SK-N-SH (cell line): ENCODE data around the gene CHKB.

Source experiments
- CTCF ChIP-seq: fragments of 200-600 bp; sonication (generic); IDR thresholded peaks from 2 replicates; pipeline ENCODE4 v1.6.1; 2017; ENCODE audit warnings: antibody characterized with exemption, mild to moderate bottlenecking, moderate library complexity
- EP300 ChIP-seq, 2 experiments: IDR thresholded peaks; 2 replicates each; pipeline versions ENCODE4 v1.4.0 to v1.6.1; 2012; ENCODE audit warnings: borderline replicate concordance in 1 of 2, low read depth in 1 of 2, low read length in 1 of 2
- EZH2phosphoT487 ChIP-seq: fragments of 200-600 bp; sonication (generic); IDR thresholded peaks from 2 replicates; pipeline ENCODE4 v1.6.1; 2017; ENCODE audit warnings: low read depth, mixed run types, mild to moderate bottlenecking, antibody characterized with exemption, moderate library complexity, borderline replicate concordance
- JUND ChIP-seq: IDR thresholded peaks from 2 replicates; pipeline ENCODE4 v1.4.0; 2012
- MAX ChIP-seq: IDR thresholded peaks from 2 replicates; pipeline ENCODE4 v1.4.0; 2012; ENCODE audit warnings: low read depth
- POLR2AphosphoS5 ChIP-seq: IDR thresholded peaks from 2 replicates; pipeline ENCODE4 v1.6.1; 2012; ENCODE audit warnings: low read depth, low read length
- RAD21 ChIP-seq: IDR thresholded peaks from 2 replicates; pipeline ENCODE4 v1.6.1; 2012; ENCODE audit warnings: mild to moderate bottlenecking, low read length
- REST ChIP-seq: IDR thresholded peaks from 2 replicates; pipeline ENCODE4 v1.6.1; 2012; ENCODE audit warnings: mild to moderate bottlenecking, low read depth, low read length, moderate library complexity
- RFX5 ChIP-seq: IDR thresholded peaks from 2 replicates; pipeline ENCODE4 v1.6.1; 2012; ENCODE audit warnings: mild to moderate bottlenecking, improper control_type of control experiment, low read length
- RXRA ChIP-seq: IDR thresholded peaks from 2 replicates; pipeline ENCODE4 v1.4.0; 2012; ENCODE audit warnings: low read depth, mild to moderate bottlenecking, borderline replicate concordance
- SMC3 ChIP-seq: IDR thresholded peaks from 2 replicates; pipeline ENCODE4 v1.6.1; 2012; ENCODE audit warnings: low read depth, low read length, improper control_type of control experiment
- TCF12 ChIP-seq: IDR thresholded peaks from 2 replicates; pipeline ENCODE4 v1.4.0; 2012
- USF1 ChIP-seq: IDR thresholded peaks from 2 replicates; pipeline ENCODE4 v1.4.0; 2012; ENCODE audit warnings: low read depth, borderline replicate concordance

- TF ChIP-seq POLR2AphosphoS5 (no peak), CTCF (no peak), EP300 (IDR thresholded peaks at IDR 0.05; ENCODE audit: borderline replicate concordance in 1 of 2, low read depth in 1 of 2, low read length in 1 of 2) (no peak), JUND (no peak), RFX5 (no peak), TCF12 (no peak), REST (no peak), RAD21 (no peak), SMC3 (no peak), USF1 (no peak), EZH2phosphoT487 (no peak), RXRA (no peak), MAX (no peak)
These were observed 14.9 kb downstream of the CHKB start for GRCh38 chr22:50567721-50568252.
